GM10266 (cell line): ENCODE data around the gene FAM53B.

Source experiments
- DNase-seq: peaks from one replicate; pipeline ENCODE4 v3.0.0; 2012; ENCODE audit errors: extremely low spot score
- CTCF ChIP-seq: IDR thresholded peaks from 2 replicates; pipeline ENCODE4 v1.5.1; 2012; ENCODE audit warnings: mild to moderate bottlenecking, low read depth; ENCODE audit not compliant: control insufficient read depth, insufficient read depth; ENCODE audit errors: missing control alignments

The FAM53B gene

GRCh38 chr10:124666494-124666893 is 77.7 kb downstream of the FAM53B start:
- no peak for TF ChIP-seq CTCF
- DNase-seq: no peak

DNA sequence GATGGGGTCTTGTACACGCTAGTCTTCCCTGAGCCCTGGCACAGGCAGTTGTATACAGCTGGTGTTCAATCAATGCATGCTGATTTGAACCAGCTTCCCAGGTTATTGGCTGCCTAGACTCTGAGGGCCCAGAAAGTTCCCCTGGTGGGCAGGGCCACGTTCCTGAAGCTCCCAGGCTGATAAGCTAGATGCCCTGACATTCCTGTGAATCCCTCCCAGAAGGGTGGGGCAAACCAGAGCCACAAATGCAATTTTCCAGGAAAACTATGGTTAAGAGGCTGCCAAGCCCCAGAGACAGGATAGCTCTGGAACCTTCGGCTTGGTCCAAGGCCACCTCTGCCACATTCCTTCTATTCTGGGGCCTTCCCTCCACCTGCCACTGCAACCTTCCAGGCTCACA is 78.2 kb downstream of the FAM53B start:
- no peak for TF ChIP-seq CTCF
- no peak for DNase-seq

GRCh38 chr10:124665558-124665957 is 78.6 kb downstream of the FAM53B start:
- DNase-seq: no peak
- no peak for TF ChIP-seq CTCF

- no peak for TF ChIP-seq CTCF
- no peak for DNase-seq
These were observed 79.1 kb downstream of the FAM53B start for GRCh38 chr10:124665091-124665490.

- no peak for TF ChIP-seq CTCF
- DNase-seq: no peak
These were observed 80.3 kb downstream of the FAM53B start for GRCh38 chr10:124663766-124664360.

GRCh38 chr10:124663228-124663627 is 81.0 kb downstream of the FAM53B start:
- no peak for TF ChIP-seq CTCF
- no peak for DNase-seq

DNA sequence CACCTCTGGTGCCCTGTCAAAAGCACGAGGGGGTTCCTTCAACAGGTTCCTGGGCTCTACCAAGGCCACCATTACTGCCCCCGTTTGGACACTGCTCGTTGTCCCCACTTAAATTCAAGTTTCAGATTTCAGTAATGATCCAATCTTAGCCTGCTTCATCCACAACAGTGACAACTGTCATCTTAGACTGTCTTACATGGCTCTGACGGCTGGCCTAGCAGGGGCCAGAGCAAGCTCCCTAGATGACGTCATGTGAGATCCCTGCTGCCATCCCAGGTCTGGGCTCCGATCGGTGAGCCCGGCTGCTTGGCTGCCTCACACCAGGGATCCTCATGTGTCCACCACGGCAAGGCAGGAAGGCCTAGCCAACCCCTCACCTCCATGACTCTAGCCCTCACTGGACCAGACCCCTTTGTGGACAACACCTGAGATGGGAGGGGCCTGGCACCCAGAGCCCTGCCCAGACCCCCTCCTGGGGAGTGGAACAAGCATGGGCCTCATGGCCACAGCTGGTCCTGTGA is 82.5 kb downstream of the FAM53B start:
- TF ChIP-seq CTCF: no peak

More for the DNA sequence above, 82.5 kb downstream of the FAM53B start:
- no peak for DNase-seq
